ENCODE measurements around the gene SERF2. TPM values are rescaled to one million over a fixed set of nuclear protein-coding genes. Genes with fewer than 3 reads are reported as not detected.
"Not testable (repeated sequence)": the region's sequence is repeated elsewhere in the genome, so short reads cannot be mapped to it uniquely, and the experiment has no call there.

The SERF2 gene
- total RNA-seq, 1 donor from 2014 or later, result 769 TPM

GRCh38 chr15:43824302-43825246 is 32.5 kb downstream of the SERF2 start, which contains the start of gene MFAP1:
MFAP1 (minus strand) TSS chr15:43824690; CDS start chr15:43824569, 121 bp downstream.
- peaks cover 37% of the 10 kb centered on the region for H3K4me1 ChIP-seq
- TF ChIP-seq CTCF (IDR thresholded peaks at IDR 0.05), result no peak

GRCh38 chr15:43825305-43825704 is 33.2 kb downstream of the SERF2 start:
- H3K27ac ChIP-seq; H3K36me3 ChIP-seq; H3K9me3 ChIP-seq; ATAC-seq; DNase-seq; intact Hi-C loops (cut with DNase I); H3K27me3 ChIP-seq; H3K4me3 ChIP-seq: not testable (repeated sequence)
- peaks cover 37% of the 10 kb centered on the region for H3K4me1 ChIP-seq

More at GRCh38 chr15:43824302-43825246, 32.5 kb downstream of the SERF2 start, which contains the start of gene MFAP1:
- H3K4me3 ChIP-seq, result peak within 1 kb of the TSS; percentile 78
- no peaks in the 10 kb centered on the region for H3K9me3 ChIP-seq
- ATAC-seq, result peak; percentile 97
- H3K27me3 ChIP-seq, result no peaks in the 10 kb centered on the region
- peak; percentile 95 for DNase-seq
- intact Hi-C loops (cut with DNase I), result no loop called here
- H3K27ac ChIP-seq, result peak within 1 kb of the TSS; percentile 90
- no peaks in the 10 kb centered on the region for H3K36me3 ChIP-seq

- H3K4me1 ChIP-seq, result peaks cover 37% of the 10 kb centered on the region
- ATAC-seq, result no peak
- intact Hi-C loops (cut with DNase I), result no loop called here
- no peaks in the 10 kb centered on the region for H3K9me3 ChIP-seq
- no peaks in the 10 kb centered on the region for H3K27me3 ChIP-seq
- no peaks in the 10 kb centered on the region for H3K36me3 ChIP-seq
- no peak for DNase-seq
- peak overlapping the region; percentile 71 for H3K4me3 ChIP-seq
- peak overlapping the region; percentile 67 for H3K27ac ChIP-seq
- no peak for TF ChIP-seq CTCF (IDR thresholded peaks at IDR 0.05)
Observed at GRCh38 chr15:43826029-43826507, 33.9 kb downstream of the SERF2 start.

- TF ChIP-seq CTCF (IDR thresholded peaks at IDR 0.05), result no peak
- intact Hi-C loops (cut with DNase I), result no loop called here
- ATAC-seq (peak; percentile 92), DNase-seq (peak; percentile 90)
- Histone ChIP-seq H3K27me3 (no peaks in the 10 kb centered on the region), H3K4me3 (peak within 1 kb of the TSS; percentile 71), H3K9me3 (no peaks in the 10 kb centered on the region), H3K27ac (peak within 1 kb of the TSS; percentile 67), H3K36me3 (no peaks in the 10 kb centered on the region), H3K4me1 (peaks cover 37% of the 10 kb centered on the region)
Observed at GRCh38 chr15:43826508-43827341, 34.6 kb downstream of the SERF2 start, which contains the start of gene WDR76. WDR76 (plus strand) TSS chr15:43827002; CDS start chr15:43827033, 31 bp downstream.

- TF ChIP-seq CTCF (IDR thresholded peaks at IDR 0.05), result no peak
- no peak for DNase-seq
- peak overlapping the region; percentile 71 for H3K4me3 ChIP-seq
- H3K27me3 ChIP-seq, result no peaks in the 10 kb centered on the region
- intact Hi-C loops (cut with DNase I), result no loop called here
- no peaks in the 10 kb centered on the region for H3K9me3 ChIP-seq
- no peaks in the 10 kb centered on the region for H3K36me3 ChIP-seq
- no peak overlapping the region for H3K27ac ChIP-seq
- no peak for ATAC-seq
- peaks cover 25% of the 10 kb centered on the region for H3K4me1 ChIP-seq
Observed at GRCh38 chr15:43828061-43828657, 36.0 kb downstream of the SERF2 start.

- H3K9me3 ChIP-seq; DNase-seq; intact Hi-C loops (cut with DNase I); ATAC-seq; H3K27me3 ChIP-seq; H3K4me3 ChIP-seq; H3K27ac ChIP-seq; H3K36me3 ChIP-seq: not testable (repeated sequence)
- peaks cover 17% of the 10 kb centered on the region for H3K4me1 ChIP-seq
Observed at GRCh38 chr15:43829951-43830540, 37.9 kb downstream of the SERF2 start.

- intact Hi-C loops (cut with DNase I); H3K9me3 ChIP-seq; H3K27ac ChIP-seq; H3K36me3 ChIP-seq; H3K4me3 ChIP-seq; ATAC-seq; DNase-seq; H3K27me3 ChIP-seq: not testable (repeated sequence)
- H3K4me1 ChIP-seq, result peaks cover 17% of the 10 kb centered on the region
Observed at GRCh38 chr15:43830691-43831275, 38.7 kb downstream of the SERF2 start.

GRCh38 chr15:43831519-43832052 is 39.5 kb downstream of the SERF2 start:
- DNase-seq; H3K4me3 ChIP-seq; H3K27ac ChIP-seq; H3K9me3 ChIP-seq; H3K27me3 ChIP-seq; ATAC-seq; intact Hi-C loops (cut with DNase I); H3K36me3 ChIP-seq: not testable (repeated sequence)
- peaks cover 13% of the 10 kb centered on the region for H3K4me1 ChIP-seq
